Cortex of kidney (tissue), 1 donor: ENCODE measurements around the gene DOCK1.

Source experiments
- DNase-seq: peaks from one replicate; lab custom pipeline; 2025; lab: John Stamatoyannopoulos, UW

DOCK1 gene

DNA sequence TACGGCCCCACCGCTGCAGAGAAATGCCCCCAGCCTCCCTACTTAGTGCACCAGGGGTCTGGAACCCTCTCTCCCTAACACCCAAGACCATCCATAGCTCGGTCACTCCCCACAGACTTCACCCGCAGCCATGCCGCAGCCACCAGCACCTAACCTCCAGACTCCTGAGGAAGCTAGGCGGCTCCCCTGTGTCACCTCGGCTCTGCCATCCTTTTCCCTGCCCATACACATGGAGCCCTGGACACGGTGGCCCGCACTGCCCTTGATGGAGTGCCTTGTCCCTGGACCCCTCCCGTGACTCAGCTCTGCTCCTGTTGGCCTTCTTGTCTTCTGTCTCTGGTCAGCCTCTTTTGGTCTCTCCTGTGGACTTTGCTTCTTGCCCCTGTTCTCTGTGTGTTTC lies 183.7 kb downstream of the DOCK1 start:
- DNase-seq: no peak

DNA sequence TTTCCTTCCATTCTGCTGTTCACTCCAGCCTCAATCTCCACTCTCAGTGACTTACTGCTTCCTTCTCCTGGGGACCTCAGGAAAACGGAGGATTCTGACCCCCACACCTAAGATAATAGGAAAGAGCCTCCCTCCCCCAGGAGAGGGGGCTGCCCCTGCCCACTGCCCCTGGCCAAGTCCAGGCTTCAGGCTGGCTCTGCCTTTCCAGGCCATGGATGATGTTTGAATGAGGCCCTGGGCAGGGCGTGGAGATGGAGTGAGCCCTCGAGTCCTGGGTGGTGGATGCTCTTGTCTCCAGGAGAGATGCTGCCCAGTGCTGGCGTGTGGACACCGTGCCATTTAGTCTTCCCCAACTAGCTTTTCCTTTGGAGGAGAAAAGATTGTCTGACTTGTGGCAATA lies 184.2 kb downstream of the DOCK1 start:
- no peak for DNase-seq

DNA sequence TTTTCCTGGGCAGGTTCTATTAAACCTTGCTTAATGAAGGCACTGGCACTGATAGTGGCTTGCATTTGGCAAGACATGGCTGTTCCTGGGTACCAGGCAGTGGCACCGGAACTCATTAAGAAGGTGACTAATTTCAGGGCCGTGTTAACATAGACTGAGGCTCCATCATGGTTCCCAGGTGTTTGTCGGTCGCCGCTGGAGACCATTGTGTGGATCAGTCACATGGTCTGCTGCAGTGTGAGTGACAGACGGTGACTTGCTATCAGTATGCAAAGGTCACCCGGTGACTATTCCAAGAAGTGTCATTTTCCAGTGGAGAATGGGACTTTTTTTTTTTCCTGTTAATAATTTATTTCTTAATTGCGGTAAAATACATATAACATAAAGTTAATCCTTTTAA lies 184.9 kb downstream of the DOCK1 start:
- DNase-seq: no peak

DNA sequence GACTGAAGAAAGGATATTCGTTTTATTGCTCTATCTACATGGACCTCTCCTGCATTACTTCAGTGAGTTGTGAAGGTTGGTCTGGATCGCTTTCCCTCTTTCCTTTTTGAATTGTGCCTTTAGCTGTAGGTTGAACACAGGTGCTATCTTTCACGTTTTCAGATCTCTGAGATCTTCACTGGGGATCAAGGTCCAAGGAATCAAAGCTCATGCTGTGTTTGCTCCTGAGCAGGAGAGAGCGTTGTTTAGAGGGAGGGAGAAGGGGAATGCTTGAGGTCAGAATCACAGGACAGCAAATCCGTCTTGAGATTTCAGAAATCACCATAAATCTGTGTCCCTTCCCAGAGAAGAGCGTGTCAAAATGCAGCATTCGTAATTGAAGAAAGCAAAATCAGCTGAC lies 186.1 kb downstream of the DOCK1 start:
- no peak for DNase-seq

DNA sequence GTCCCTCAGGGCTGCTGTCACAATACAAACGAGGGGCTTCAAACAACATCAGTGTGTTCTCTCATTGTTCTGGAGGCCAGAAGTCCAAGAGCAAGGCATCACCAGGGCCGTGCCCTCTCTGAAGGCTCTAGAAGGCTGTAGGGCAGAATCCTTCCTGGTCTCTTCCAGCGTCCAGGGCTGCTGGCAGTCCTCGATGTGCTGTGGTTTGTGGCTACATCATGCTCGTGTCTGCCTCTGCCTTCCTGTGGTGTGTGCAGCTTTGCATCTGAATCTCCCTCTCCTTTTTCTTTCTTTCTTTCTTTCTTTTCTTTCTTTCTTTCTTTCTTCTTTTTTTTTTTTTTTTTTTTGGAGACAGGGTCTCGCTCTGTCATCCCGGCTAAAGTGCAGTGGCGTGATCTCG lies 187.7 kb downstream of the DOCK1 start:
- DNase-seq: no peak

DNA sequence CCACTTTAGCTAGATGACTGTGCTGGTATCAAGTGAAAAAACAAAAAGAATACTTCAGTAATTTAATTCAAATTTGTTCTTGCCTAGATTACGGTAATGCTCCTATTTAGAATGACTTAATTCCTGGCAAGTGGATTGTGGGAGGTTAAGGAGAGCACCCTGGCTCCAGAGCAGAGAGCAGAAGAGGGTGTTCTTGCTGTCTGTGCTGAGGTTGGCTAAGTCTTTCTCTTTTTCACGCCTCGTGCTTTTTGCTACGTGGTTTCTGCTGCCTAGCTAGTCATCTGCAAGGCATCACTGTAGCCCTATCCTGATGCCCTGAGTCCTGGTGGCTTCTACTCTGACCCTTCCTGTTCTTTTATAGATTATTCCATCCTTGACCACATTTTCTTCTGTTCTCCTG lies 189.8 kb downstream of the DOCK1 start:
- no peak for DNase-seq

DNA sequence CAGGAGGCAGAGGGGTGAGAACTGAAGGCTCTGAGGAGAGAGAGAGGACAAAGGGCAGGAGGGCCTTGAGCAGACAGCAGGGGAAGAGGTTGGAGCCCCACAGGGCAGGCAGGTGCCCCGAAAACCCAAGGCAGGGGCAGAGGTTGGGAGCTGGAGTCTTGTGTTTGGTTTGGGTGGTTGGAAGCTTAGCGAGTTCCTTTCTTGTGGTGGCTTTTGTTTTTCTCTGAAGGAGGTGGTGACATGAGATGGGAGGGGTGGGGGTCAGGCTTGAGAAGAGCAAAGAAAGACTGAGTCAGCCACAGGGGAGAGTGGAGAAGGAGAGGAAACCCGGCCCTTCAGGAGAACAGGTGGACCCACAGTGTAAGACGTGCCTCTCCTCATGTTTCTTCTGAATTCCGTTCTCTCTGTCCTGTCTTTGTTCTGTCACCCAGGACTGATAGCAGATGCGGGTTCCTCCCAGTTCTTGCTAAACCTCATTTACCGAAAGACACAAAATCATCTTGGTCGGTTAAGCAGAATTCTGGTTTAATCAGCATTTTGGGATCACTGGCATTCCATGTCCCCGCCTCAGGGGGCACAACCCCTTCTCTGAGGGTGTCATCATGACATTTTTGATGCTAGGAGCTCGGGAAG lies 195.9 kb downstream of the DOCK1 start:
- no peak for DNase-seq

DNA sequence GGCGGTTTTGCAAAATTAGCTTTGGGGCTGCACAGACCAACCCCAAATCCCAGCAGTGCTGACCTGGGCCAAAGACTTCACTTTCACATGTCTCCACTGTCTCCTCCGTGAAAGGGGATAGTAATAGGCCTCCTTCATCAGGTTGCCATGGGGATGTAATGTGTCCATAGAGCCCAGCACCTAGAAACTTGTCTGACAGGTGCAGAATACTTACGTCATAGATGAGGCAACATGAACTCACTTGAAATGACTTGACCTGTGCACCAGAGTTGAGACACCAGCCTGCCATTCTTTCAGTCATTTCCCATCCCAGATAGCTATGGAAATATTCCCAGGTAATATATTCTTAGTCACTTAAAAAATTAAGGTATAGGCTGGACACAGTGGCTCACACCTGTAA lies 196.9 kb downstream of the DOCK1 start:
- no peak for DNase-seq

DNA sequence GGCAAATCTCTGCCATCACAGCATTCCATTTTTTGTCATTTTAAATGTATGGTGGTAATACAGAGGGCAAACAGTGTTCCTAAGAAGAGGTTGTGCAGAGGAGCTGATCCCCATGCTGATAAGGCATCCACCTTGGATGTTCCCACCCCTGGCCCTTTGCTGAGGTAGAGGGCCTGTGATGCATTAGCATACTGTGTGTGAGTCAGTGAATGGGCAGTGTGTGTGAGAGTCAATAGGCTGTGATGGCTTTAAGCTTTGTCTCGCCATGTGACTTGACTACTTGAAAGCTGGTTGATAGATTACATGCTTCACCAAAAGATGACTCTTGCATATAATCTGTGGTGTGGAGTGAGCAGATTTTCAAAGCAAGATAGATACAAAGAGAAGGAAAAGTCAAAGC lies 209.9 kb downstream of the DOCK1 start:
- no peak for DNase-seq

DNA sequence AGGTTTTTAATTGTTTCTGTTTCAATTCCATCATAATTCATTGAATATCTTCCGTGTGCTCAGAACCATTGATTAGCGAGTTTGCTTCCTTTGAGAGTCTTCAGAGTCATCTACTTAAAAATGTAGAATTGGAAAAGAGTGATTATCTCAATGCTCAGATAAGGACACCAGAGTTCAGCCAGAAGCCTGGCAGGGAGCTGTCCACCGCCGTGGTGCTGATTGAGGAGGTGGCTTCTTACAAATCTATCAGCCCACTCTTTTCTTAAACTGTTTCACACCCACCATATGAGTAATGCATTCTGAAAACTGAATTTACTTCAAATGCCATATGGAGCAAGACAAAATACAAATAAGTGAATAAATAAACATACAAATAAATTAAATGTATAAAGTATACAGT lies 211.9 kb downstream of the DOCK1 start:
- DNase-seq: no peak

DNA sequence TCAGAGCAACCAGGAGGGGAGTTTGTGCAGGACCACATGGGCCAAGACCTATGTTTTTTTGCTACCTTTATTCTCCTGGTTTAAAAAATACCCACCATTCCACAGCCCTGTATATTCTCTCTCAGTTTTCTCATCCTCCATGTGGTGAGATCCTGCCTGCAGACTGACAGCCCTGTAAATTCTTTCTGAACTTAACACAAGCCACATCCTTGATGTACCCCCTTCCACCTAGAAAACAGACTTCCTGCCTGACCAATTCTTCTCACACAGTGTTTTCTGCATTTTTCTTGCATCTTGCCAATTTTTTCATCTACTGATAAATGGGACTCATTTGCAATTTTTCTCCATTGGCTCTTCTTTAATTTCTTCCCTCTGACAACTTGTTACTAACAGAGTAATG lies 212.8 kb downstream of the DOCK1 start:
- DNase-seq: no peak

DNA sequence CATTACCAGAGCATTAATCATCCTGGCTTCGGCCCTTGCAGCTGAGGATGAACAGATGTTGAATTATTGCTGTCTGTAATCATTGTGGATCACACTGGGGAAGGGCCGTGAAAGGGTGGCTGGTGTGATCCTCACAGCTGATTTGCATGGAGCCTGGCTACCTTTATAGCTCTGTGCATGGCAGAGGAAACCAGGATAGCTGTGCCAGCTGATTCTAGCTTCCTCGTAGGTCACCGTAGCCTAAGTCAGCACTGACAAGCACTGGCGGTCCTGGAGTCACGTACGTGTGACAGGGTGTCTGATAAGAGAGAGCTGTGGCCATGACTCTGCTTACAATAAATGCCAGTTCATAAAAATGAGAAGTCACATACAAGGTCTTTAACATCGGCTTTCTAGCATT lies 214.7 kb downstream of the DOCK1 start:
- DNase-seq: no peak

DNA sequence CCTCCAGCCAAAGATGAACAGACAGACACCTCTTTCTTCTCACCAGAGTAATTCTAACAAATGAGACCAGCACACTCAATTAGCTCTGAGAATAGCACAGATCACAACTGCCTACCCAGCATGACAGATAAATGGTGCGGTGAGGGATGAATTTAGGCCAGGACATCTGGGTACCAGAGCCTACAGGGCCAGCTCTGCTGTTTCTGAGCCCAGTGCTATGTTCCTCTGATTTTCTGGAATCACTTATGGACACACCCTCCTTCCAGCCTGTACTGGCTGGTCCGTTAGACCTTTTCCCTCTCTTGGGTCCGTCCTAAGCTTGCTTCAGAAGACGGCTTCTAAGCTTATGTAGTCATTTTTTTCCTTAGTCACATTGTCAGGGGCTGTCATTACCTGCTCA lies 217.6 kb downstream of the DOCK1 start:
- no peak for DNase-seq

DNA sequence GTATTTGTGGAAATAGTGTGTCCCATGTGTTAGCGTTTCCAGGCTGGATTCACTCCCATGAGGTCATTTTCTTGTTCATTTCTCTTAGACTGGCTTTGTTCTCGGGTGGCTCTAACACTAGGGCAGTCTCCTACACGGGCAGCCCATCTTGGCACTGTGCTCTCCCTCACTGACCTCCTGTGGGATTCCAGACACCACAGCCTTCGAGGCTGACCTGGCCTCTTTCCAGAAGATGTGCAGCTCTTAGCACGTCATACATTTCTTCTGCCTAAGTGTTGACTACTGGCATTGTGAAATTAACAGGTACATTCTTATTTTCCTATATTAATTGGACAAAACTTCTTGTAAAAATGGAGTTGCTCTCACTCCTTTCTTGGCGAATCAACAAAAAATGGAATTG lies 218.4 kb downstream of the DOCK1 start:
- DNase-seq: no peak

DNA sequence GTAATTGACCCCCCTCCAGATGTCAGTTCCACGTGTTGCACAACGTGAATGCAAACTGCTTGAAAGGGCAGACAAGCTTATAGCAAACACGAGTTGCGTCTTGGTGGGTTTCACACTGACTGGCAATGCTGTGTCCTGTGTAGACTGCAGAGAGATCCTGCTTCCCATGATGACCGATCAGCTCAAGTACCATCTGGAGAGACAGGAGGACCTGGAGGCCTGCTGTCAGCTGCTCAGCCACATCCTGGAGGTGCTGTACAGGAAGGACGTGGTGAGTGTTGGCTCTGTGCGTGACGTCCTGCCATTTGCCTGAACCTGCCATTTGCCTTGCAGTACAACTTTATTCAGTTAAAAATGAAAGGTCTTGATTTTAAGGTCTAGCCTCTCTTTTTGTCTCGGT lies 220.1 kb downstream of the DOCK1 start:
- no peak for DNase-seq

DNA sequence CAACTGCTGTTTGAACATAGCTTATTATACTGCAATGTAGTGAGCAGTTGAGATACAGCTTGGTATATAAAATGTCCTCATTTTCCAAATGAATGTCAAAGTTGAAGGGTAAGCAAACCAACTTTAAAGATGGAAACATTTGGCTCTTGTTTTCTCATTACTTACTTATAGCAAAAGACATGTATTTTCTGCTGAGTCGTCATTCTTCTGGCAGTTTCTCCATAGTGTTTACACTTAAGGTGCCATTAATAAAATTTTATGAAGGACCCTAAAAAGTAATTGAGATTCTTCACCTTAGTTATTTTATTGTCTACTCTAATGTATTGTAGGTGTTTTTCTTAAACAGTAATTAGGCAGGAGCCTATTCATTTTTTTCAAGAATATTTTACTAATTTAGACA lies 222.6 kb downstream of the DOCK1 start:
- DNase-seq: no peak

DNA sequence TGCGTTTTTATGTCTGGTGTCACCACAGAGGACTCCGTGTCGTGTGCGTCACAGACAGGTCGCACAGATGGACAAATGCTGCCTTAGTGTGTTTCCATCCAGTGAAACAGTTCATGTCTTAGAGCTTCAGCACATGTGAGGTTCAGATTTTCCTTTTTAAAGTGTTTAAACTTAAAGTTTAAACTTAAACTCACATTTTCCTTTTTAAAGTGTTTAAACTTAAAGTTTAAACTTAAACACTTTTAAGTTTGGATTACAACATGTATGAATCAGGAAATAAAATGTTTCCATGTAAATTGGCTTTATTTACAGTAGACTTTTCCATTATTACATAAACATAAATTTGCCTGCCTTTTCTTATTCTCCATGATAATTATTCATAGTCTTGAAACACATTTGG lies 223.9 kb downstream of the DOCK1 start:
- DNase-seq: no peak

DNA sequence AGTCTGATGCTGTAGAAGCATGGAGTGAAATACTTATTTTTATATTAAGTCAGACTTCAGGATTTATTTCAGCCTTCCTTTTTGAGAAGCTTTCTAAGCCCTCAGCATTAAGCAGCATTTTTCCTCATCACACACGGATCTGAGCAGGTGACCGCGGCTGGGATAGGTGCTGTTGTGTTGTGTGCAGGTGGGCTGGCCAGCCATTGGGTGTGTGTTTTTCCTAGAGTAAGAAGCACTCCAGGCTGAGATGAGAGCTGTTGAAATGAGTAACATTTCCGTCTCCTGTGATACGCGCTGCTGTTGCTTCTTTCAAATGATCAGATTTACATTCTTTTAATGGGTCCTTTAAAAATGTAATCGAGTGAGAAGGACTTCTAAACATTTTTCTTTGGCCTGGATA lies 227.2 kb downstream of the DOCK1 start:
- no peak for DNase-seq

DNA sequence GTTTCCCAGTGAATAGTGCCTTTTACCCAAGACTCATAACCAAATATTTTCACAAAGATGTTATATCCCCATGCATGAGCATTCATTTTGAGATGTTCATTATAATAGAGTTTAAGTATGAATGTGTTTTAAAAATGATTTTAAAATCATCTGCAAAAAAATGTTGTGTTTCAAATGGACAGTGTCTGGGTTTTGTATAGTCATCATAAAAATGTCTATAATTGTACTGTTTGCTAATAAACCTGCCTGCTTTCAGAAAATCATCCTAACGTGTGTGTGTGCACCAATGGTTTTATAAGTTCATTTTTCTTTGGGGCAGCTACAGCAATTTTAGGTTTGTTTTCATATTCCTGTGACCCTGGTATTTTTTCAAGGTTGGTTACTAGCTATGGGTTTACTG lies 228.0 kb downstream of the DOCK1 start:
- DNase-seq: no peak

DNA sequence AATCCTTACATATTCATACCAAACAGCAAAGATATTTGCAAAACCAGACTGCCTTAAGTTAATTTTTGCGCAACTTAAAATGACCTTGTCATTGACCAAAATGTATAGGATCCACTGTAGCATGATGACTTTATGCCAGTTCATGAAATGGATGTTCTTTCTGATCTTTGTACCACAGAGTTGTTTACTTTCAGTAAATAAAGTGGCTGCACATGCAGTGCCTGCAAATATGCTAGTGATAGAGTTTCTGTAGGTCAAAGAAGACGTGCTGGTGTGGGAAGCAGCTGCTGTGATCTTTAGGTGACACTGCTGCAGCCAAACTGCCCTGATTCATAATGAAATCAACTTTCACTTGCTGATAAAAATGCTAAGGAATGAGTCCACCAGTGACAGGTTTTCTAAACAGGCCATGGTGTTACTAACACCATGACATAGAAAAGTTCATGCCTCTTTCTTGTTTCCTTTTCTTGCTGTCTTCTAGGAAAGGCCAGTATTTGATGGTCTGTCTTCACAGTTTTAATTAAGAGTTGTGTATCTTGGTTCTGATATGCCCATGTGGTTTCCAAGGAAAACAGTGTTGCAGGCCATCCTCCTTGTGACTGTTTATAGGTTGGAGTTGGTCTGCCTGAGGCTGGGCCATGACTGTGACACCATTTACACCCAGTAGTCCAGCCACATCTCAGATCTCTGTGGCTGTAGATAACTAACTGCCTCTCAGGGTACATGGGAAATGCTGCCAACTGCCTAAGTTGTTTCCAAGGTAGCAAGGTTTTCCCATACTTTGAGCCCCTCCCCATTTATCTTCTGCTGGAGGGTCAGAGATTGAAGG lies 228.7 kb downstream of the DOCK1 start:
- DNase-seq: no peak

DNA sequence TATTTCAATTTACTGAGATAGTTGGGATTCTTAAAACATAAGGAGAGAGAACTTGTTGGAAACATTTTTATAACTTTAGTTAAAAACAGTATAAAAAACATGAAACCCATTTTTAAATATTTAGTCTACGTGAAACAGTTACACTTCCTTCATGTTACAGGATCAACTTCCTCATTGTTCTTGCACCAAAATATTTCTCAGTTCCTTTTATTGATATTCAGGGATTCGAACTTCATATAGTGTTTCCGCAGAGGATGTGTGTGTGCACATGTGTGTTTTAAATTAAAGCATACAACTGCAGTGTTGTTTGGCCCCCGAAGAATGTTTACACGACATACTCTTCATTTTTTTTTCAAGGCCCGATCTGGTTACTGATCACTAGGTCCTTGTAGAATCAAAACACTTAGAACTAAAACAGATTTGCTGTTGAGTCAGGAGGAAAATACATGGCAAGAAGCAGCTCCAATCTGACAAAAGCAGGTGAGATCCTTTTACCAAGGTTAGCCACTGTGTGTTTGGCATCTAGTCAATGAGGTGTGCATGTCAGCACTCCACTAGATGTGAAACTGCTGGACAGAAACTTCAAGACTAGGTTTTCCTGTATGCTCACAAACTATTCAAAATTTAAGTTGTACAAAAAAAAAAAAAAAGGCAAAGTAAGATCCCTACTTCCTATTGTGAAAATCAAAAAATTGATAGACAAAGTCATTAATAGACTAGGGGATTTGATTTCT lies 230.8 kb downstream of the DOCK1 start:
- no peak for DNase-seq

DNA sequence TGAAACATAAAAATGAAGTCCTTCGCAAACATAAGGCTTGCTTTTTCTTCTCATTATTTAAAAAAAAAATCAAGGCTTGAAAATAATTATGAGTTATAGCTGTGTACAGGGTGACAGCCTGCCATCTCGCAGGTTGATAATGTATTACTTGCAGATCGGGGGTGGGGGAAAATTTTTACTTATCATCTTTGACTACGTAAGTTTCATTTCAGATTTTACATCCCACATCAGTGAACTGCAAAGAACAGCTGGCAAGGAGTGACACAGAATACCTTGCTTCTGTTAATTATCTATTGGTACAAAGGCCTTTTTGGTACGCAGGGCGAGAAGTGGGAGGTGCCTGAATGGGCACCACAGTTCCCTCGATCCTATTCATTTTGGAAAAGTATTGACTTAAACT lies 232.2 kb downstream of the DOCK1 start:
- no peak for DNase-seq

DNA sequence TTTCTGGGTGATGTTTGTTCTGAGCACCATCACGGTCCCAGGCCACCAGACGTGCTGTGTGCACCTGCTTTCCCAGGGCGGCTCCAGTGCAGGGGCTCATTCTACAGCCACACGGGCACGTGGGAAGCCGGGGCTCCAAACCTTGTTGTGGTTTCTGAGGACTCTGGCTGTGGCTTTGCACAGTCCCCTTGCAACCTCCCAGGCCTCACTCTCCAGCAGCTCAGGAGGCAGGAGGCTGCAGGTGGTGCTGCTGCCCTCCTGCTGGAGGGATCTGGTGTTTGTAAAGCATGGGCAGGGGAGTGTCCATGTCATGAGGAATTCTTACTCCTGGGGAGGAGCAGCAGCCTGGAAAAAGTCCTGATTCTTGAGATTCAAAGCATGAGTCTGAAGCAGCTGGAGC lies 236.9 kb downstream of the DOCK1 start:
- no peak for DNase-seq
